Measurements from ENCODE around the gene PLD1.

Gene PLD1

DNA sequence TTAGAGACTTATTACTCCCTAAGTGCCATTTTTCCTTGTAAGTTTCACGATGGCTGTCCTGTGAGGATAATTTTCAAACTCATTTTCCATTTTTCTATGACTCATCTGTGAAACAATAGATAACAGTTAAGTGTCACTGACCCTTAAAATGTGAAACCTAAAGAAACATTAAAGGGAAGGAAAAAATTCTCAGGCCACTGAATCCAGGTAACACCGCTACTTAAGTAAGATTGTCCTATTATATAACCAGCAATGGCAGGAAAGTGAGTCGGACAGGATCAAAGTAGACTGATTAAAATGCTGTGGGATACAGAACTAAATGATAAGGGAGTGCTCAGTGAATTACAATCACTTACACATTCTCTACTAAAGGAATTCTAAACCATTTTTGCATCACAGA lies 12.4 kb downstream of the PLD1 start:
- DNase-seq (ENCODE audit: low read depth in 2 of 2) = no peak

DNA sequence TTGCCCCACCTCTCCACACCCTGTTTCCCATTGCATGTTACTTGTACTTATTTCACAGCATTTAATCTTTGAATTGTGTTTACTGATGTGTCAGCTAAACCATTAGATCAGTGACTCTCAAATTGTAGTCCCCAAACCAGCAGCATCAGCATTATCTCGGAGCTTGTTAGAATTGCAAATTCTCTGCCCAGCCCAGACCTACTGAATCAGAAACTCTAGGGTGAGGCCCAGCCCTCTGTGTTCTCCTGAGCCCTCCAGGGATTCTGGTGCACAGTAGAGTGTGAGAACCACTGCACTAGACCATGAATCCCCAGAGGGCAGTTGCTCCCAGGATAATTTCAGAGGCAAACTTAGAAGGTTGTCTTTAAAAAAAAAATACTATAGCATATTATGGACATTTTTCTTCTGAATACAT lies 13.0 kb downstream of the PLD1 start:
- no peak for DNase-seq (ENCODE audit: low read depth in 2 of 2)

DNA sequence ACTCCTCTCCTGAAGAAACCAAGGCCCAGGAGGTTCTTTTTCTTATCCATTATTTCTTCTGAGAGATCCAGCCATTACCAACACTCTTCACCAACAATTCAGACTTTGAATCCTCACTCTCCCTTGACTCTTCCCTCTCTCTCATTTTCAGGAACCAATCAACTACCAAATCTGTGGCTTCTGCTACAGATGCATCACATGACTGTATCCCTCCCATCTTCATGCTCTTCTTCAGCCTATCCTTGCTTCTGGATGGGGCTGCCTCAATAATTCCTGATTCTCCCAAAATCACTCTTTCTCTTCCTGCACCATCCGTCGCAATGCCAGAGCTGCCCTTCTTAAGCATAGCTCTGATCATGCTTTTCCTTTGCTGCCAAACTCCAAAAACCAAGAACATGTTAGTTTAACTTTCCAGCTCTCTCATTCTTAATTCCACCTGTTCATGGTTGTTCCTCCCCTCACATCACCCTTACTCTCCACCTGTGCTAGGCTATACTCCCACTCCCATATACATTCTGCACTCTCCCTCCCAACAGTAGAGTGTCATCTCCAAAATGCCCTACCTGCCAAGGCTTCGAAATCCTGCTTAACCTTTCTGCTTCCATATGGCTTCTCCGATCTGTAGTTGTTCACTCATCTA lies 13.5 kb downstream of the PLD1 start:
- no peak for DNase-seq (ENCODE audit: low read depth in 2 of 2)

DNA sequence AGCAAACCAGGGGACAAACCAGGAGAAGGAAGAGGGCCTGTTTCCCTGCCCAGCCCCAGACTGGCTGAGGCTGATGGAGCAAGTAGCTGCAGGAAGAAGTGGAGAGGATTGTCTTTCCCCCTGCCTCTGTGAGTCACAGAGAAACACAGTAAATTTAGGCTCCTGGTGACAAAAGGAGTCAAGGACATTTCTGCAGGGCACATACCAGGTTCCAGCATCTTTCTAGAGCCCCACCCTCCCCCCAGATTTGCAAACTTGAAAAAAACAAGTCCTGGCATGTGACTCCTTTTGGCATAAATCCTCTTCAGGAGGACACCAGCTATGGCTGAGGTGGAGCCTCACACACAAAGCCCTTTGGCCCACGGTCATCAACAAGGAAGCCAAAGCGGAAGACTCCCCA lies 17.8 kb downstream of the PLD1 start:
- DNase-seq (ENCODE audit: low read depth in 2 of 2) = no peak

DNA sequence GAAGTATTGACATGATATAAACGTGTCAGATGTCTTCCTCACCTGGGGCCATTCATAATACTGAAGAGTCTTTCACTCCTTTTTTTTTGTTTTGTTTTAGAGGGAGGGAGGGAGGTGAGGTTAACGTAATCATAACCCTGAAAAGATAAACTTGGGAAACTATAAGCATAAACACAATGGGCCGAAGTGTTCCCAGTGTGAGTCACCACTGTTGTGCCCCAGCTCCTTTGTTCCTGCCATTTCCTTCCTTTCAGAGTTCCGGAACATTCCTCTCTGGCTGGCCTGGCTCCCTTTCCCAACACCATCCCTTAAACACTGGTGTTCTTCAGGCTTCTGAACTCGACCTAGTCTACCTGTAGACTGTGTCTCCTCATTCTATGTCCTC lies 18.6 kb downstream of the PLD1 start:
- no peak for DNase-seq (ENCODE audit: low read depth in 2 of 2)

DNA sequence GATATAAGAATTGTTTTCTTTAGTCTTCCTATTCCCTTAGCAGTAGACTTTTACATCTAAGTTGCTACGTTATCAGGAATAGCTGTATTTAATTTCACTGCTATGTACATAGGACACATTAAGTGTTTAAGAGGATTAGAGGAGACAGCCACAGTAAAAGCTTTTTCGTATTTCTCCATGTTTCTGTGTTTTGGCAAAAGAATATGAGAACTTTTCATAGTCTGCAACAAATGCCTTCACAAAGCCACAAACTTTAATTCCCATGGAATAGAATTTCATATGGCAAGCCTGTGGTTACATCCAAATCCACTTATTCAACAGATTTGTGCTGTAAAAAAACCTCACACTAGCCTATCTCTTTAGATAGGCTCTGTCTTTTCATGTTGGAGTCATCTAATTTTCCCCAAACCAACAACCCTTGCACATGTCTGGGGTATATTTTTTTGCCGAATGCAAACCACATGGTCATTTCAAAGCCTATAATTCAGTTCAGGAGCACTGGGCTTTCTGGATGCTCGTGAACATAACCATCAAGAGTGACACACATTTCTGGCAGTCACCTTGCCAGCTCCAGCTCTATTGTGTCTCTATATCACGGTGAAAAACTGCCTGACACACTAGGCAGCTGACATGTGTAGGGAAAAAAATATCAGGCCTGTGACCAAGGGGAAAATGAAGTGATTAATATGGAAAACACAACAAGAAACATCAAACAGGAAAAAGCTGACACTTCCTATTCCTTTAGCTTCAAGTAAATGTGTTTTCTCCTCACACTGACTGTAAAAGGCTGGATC lies 19.2 kb downstream of the PLD1 start:
- no peak for DNase-seq (ENCODE audit: low read depth in 2 of 2)

DNA sequence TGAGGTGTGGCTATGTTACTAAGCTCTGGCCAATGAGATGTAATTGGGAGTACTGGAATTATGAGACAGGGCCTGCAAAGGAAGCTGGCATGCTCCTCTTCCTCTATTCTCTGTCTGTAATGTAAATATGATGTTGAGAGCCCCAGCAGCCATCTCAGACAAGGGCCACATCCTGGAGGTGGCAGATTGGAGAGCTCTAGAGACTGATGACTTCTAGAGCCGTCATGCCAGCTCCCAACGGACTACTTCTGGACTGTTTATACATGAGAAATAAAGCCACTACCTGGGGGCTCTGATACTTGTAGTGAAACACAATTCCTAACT lies 19.7 kb downstream of the PLD1 start:
- no peak for DNase-seq (ENCODE audit: low read depth in 2 of 2)

DNA sequence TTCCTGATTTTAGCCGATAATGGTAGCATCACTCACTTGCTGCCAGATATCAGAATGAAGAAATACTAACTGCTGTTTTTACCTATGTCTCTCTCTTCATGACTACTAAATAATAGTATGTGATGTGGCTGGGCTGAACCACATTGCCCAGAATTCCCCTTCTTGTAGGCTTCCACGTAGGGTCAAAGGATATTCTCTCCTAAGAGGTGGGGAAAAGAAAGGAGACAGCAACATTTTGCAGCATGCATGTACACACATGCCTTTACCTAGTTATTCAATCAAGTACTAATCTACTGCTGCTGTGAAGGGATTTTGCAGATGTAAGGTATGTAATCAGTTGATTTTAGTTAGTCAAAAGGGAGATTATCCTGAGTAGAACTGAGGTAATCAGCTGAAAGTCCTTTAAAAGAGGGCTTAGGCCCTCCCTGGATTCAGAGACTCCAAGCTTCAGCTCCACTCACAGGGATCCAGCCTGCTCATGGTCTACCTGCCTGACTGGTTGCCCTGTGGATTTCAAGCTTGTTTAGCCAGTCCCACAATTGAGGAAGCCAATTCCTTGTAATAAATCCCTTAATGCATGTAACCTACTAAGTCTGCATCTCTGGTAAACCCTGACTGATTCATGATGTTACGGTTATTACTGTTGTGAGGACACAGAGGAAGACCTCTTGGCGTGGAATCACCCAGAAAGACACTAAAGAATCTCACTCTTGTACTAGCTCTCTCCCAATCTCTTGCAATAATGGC lies 20.4 kb downstream of the PLD1 start:
- no peak for DNase-seq (ENCODE audit: low read depth in 2 of 2)

DNA sequence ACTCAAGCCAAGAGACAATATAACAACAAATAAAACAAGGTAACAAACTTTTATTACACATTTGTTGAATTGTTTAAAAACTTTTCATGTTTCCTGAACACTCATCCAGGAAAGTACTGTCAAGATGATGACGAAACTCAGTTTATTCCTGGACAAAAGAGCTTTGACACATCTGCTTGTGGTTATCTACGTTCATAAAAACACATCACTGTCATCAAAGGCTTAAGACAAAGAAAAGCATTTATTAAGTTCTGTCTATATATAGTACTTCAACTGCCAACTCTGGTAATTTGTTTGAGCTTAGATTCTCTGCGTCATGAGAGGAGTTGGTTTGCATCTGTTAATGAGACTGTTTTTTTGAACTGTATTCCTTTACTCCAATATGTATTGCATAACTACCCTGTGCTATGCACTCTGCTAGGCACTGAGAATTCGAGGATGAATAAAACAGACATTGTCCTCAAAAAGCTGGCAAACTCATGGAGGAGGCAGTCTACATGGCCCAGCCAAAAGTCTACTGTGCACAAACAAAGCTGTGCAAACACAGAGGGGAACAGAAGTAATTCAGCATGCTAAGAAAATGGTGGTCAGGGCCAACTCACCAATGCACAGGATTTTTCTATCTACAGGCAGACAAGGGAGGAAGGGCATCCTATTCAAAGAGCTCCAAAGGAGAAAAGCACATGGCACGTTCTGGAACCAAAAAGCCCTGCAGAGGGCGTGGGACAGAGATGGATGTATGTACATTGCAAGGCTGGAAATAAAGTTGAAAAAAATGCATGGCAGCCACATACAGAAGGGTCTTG lies 21.5 kb downstream of the PLD1 start:
- DNase-seq (ENCODE audit: low read depth in 2 of 2) = no peak

DNA sequence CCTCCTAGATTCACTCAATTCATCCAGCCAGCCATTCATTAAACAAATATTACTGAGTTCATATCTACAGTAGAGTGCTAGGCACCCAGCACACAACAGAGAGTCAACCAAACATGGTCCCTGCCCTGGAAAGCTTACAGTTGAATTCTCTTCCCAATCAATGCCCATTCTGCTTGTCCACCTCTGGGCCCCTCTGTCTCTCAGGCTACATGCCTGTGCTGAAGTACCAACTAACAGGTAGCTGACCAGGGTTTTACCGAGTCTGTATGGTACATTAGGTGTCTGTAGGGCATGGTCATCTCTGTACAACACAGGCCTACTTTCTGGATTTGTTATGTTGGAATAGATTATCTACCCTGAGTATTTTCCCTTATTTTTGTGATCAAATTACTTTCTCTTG lies 23.3 kb downstream of the PLD1 start:
- DNase-seq (ENCODE audit: low read depth in 2 of 2) = no peak

DNA sequence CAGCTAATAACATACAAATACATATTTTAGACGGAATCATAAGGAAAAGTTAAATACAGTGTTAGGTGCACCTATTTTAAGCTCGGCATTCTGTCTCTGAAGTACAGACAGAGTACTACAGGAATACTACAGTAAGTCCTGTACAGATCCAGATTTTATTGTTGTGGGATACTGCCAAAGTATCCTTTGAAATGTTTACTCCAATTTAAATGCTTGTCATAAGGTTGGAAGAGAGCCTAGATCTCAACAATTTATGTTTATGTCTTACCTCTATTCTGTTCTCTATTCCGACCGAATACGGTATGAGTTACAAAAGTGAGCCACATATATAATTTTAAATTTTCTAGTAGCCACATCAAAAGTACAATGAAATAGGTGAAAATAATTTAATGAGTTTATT lies 25.3 kb downstream of the PLD1 start:
- DNase-seq (ENCODE audit: low read depth in 2 of 2) = no peak

DNA sequence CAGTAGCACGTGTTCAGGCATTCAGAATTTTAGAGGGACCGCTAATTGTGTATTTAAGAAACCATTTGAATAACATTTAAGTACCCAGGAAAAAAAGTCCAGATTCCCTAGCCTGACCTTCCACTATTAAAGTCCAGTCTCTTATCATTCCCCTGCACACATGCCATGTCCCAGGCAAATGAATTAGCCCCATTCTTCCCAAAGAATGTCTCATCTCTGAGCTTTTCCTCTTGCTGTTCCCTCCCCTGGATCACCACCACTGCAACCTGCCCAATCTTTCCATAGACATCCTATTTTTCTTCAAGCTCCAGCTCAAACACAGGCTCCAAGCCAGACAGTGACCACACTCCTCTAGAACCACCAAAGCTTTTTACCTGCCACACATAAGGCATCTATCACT lies 25.9 kb downstream of the PLD1 start:
- no peak for DNase-seq (ENCODE audit: low read depth in 2 of 2)

DNA sequence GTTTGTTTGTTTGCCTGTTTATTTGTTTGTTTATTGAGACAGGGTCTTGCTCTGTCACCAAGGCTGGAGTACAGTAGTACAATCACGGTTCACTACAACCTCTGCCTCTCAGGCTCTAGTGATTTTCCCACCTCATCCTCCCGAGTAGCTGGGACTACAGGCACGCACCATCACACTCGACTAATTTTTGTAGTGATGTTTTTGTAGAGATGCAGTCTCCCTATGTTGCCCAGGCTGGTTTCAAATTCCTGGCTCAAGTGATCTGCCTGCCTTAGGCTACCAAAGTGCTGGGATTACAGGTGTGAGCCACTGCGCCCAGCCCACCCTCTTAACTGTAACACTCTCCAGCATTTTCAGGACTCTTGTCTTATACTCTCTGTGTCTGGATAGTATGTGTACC lies 26.7 kb downstream of the PLD1 start:
- DNase-seq (ENCODE audit: low read depth in 2 of 2) = no peak

DNA sequence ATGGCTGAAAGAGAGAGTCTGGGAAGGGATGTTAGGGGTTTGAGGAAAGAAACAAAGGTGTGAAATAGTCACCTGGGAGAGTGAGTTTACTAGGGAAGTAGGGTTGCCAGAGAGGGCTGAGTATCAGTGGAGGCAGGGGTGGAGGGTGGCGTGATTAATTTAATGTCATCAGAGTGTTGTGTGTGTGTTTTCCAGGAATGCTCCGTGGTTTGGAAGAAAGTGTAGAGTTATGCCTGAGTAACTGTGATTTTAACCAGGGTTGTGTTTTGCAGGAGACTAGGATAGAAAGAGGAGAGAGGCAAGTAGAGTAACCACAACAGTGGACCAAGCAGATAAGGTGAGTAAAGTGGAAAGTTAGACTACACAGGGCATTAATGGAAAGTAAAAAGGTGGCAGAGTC lies 27.2 kb downstream of the PLD1 start:
- no peak for DNase-seq (ENCODE audit: low read depth in 2 of 2)

DNA sequence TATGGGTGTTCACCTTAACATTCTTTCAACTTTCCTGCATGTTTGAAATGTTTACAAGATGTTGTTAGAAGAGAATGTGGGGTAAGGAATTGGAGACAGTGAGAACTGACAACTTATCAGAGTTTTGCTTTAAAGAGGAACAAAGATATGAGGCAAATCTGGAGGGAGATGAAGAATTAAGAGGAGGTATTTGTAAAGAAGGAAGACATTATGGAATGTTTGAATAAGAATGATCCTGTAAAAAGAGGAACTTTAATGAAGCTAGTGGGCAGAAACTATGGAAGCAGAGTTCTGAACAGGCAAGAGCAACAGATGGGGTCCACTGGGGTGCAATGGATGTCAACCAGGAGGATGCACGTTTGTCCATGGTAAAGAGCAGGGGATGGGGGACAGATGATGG lies 27.7 kb downstream of the PLD1 start:
- DNase-seq (ENCODE audit: low read depth in 2 of 2) = no peak

DNA sequence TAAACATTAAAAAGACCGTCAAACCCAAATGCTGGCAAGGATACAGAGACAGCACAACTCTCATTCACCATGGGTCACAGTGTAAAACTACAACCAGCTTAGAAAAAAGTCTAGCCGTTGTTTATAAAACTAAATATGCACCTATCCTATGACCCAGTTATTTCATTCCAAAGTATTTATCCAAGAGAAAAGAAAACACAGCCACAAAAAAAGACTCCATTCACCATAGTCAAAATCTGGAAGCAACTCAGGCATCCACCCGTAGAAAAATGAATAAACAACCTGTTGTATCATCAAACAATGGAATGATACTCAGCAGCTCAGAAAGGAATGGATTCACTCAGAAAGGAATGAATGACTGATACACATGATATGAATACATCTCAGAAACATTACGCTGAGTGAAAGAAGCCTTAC lies 28.6 kb downstream of the PLD1 start:
- no peak for DNase-seq (ENCODE audit: low read depth in 2 of 2)

DNA sequence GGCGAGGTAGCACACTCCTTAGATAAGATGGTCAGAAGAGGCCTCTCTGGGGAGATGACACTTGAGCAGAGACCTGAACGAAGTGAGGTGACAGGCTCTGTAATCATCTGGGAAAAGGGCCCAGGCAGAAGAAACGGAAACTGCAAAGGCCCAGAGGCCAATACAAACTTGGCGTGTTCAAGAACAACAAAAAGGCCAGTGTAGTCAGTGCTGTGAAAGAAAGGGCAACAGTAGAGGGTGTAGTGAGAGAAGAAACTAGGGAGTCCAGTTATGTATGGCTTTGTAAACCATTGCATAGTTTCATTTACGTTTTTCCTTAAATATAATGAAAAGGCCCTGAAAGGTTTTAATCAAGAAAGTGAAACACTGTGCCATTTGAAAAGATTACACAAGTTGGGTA lies 31.8 kb downstream of the PLD1 start:
- no peak for DNase-seq (ENCODE audit: low read depth in 2 of 2)

DNA sequence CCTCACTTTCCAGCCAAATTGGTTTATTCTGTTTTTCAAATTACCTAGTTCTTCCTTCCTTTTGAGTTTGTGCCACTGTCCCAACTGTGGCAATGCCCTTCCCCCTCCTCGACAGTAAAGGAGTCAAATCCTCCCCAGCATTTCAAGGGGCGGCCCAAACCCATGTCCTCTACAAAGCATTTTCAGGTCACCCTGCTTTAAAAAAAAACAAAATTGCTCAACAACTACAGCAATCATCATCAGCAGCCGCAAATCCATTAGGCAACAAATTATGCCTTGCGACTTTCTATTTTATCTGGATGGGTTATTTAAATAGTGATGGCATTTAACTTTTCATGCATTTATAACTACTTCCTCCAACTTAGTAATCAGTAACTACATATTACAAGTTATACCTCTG lies 32.7 kb downstream of the PLD1 start:
- no peak for DNase-seq (ENCODE audit: low read depth in 2 of 2)

DNA sequence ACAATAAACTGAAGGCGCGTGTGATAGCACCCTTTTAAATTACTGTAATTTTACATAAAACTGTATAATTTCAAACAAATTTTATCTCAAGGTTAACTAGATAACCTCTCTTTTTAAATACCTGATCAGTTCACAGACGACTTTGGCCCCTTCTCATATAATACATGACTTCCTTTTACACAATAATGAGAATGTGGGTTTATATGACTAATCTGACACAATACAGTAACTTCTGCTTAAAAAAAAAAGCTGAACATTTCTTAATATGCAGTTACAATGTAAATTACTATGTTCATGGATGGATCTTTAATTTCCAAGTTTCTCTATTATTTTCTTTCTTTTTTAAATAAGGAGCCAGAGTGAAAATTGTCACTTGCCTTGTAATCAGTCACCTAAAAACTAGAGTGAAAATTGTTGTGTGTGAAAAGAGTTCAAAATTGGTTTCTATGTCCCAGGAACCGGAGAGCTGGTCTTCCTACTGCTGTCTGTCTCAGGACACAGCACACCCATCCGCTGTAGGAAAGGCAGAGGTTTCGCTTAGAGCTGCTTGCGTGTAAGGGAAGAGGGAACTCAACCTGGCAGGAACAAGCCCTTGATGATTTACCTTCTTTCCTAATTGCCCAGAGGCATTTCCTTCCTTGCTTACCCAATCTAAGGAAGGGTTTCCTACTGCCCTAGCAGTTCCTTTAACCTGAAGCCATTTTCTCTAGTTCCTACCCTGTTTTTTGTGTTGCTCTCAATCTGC lies 33.3 kb downstream of the PLD1 start:
- DNase-seq (ENCODE audit: low read depth in 2 of 2) = no peak

DNA sequence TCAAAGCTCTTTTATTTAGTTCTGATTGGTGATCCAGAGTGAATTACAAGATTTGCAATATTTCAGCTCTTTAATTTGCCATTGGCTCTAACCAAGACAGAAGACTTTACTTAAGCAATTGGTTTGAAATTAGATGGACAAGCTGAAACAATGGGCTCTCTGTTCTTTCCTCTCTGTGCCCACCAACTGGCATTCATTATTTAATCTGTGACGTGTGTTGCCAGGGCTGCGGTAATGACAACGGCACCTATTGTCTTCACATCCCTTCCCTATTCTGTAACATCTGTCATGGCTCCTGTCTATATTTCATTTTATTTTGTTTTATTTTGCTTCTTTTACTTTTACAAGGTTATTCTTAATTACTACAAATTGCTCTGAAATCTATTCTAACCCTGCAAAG lies 33.9 kb downstream of the PLD1 start:
- no peak for DNase-seq (ENCODE audit: low read depth in 2 of 2)

DNA sequence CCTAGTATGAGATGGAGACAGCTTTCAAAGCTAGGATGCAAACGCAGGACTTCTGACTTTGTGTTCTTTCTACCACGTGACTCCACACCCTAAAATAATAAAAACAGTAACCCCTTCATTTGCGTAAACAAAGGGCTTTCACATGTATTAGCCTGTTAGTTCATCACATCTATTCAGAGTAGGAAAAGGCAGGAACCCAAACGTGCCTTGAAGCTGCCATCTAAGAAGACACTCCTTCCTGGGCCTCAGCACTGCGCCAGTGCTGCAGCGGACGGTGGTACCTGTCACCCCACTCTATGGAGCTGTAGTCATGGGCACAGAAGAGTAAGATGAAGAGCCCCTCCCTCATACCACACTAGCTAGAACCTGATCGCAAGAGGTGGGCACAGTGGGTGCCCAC lies 34.3 kb downstream of the PLD1 start:
- DNase-seq (ENCODE audit: low read depth in 2 of 2) = no peak

DNA sequence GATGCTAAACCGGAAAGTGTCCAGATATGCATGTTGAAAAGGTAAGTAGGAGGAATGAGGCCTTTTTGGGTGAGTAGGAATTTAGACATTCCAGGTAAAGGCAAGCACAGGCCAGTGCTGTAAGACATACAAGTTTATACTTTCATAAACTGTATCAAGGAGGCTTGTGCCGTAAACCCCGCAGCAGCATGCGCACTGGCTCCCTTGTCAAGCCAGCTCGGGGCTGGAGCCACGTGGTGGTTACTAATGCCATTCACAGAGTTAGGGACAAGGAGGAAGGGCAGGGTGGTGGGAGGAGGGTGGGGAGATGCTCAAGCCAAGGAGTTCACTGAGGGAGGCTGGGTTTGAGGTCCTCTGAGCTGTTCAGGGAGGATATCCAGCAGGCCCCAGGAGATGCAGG lies 35.8 kb downstream of the PLD1 start:
- no peak for DNase-seq (ENCODE audit: low read depth in 2 of 2)
